ENCODE data around the gene PPIF. TPM values are rescaled to one million over a fixed set of nuclear protein-coding genes. Genes with fewer than 3 reads are reported as not detected.

PPIF gene
- total RNA-seq, 2 donors from 2014 or later: 19.2 to 67.9 TPM

- Histone ChIP-seq H3K36me3 (replicated peaks in 1 of 2; ENCODE audit: insufficient read depth in 1 of 2, low read depth in 2 of 2) (no peaks in the 10 kb centered on the region), H3K27ac (no peak overlapping the region), H3K4me3 (no peak overlapping the region), H3K9me3 (no peaks in the 10 kb centered on the region), H3K4me1 (no peaks in the 10 kb centered on the region), H3K27me3 (no peaks in the 10 kb centered on the region)
- TF ChIP-seq CTCF (IDR thresholded peaks at IDR 0.05): no peak
- no peak for TF ChIP-seq POLR2A (IDR thresholded peaks at IDR 0.05)
- WGBS, 2 donors: 30 to 49% methylated on average over 9 to 13 of the region's 13 CpGs
- peak; percentile 9 for ATAC-seq
- DNase-seq: no peak
- intact Hi-C loops (cut with DNase I): no loop called here
Observed at GRCh38 chr10:79316671-79317431, 30.4 kb upstream of the PPIF start.

GRCh38 chr10:79318369-79318768 is 28.9 kb upstream of the PPIF start:
- Histone ChIP-seq H3K36me3 (replicated peaks in 1 of 2; ENCODE audit: insufficient read depth in 1 of 2, low read depth in 2 of 2) (no peaks in the 10 kb centered on the region), H3K27me3 (no peaks in the 10 kb centered on the region), H3K4me1 (no peaks in the 10 kb centered on the region), H3K9me3 (no peaks in the 10 kb centered on the region), H3K4me3 (no peak overlapping the region), H3K27ac (no peak overlapping the region)
- intact Hi-C loops (cut with DNase I): no loop called here
- no peak for TF ChIP-seq CTCF (IDR thresholded peaks at IDR 0.05)
- no peak for TF ChIP-seq POLR2A (IDR thresholded peaks at IDR 0.05)
- ATAC-seq (no peak), DNase-seq (no peak)
- WGBS, 2 donors: 90% methylated on average over 5 of the region's 5 CpGs

GRCh38 chr10:79319115-79319771 is 28.0 kb upstream of the PPIF start:
- Histone ChIP-seq H3K36me3 (replicated peaks in 1 of 2; ENCODE audit: insufficient read depth in 1 of 2, low read depth in 2 of 2) (no peaks in the 10 kb centered on the region), H3K27me3 (no peaks in the 10 kb centered on the region), H3K4me1 (no peaks in the 10 kb centered on the region), H3K27ac (no peak overlapping the region), H3K4me3 (no peak overlapping the region), H3K9me3 (no peaks in the 10 kb centered on the region)
- 83% methylated on average over 11 of the region's 11 CpGs for WGBS, 2 donors
- ATAC-seq (no peak), DNase-seq (no peak)
- TF ChIP-seq CTCF (IDR thresholded peaks at IDR 0.05) (no peak), POLR2A (IDR thresholded peaks at IDR 0.05) (no peak)
- intact Hi-C loops (cut with DNase I): no loop called here

- H3K36me3 ChIP-seq (replicated peaks in 1 of 2; ENCODE audit: insufficient read depth in 1 of 2, low read depth in 2 of 2): no peaks in the 10 kb centered on the region
- ATAC-seq: no peak
- no peak overlapping the region for H3K4me3 ChIP-seq
- H3K27ac ChIP-seq: no peak overlapping the region
- 98 to 100% methylated on average over 2 of the region's 2 CpGs for WGBS, 2 donors
- H3K4me1 ChIP-seq: no peaks in the 10 kb centered on the region
- no peak for DNase-seq
- H3K27me3 ChIP-seq: no peaks in the 10 kb centered on the region
- TF ChIP-seq POLR2A (IDR thresholded peaks at IDR 0.05): no peak
- TF ChIP-seq CTCF (IDR thresholded peaks at IDR 0.05): no peak
- H3K9me3 ChIP-seq: no peaks in the 10 kb centered on the region
- intact Hi-C loops (cut with DNase I): no loop called here
Observed at GRCh38 chr10:79320316-79320715, 27.0 kb upstream of the PPIF start.
